Vagina (tissue), 2 donors: Measurements from ENCODE around the gene VWF.
"Not testable (repeated sequence)": the region's sequence is repeated elsewhere in the genome, so short reads cannot be mapped to it uniquely, and the experiment has no call there.

Source experiments
- POLR2A ChIP-seq, 2 donors: fragments of 450-650 bp; IDR thresholded peaks; one replicate each; pipeline ENCODE4 v1.6.1; 2017; ENCODE audit warnings: antibody characterized with exemption in 2 of 2, mild to moderate bottlenecking in 2 of 2, moderate library complexity in 2 of 2
- POLR2AphosphoS5 ChIP-seq, 2 donors: sonication (generic); formaldehyde crosslinking; IDR thresholded peaks; one replicate each; pipeline ENCODE4 v1.9.0; 2017; ENCODE audit warnings: antibody characterized with exemption in 2 of 2, mild to moderate bottlenecking in 2 of 2, low read depth in 1 of 2; ENCODE audit not compliant: insufficient read depth in 1 of 2
- TF ChIP-seq, protein P1 (sequence below), 3 experiments: fragments of 450-650 bp in 2 of 3; fragments of 200-600 bp in 1 of 3; sonication (generic) in 1 of 3; IDR thresholded peaks; one replicate each; pipeline ENCODE4 v1.5.1; 2017 to 2019; ENCODE audit warnings: antibody characterized with exemption in 3 of 3, mild to moderate bottlenecking in 2 of 3, moderate library complexity in 2 of 3

DNA sequence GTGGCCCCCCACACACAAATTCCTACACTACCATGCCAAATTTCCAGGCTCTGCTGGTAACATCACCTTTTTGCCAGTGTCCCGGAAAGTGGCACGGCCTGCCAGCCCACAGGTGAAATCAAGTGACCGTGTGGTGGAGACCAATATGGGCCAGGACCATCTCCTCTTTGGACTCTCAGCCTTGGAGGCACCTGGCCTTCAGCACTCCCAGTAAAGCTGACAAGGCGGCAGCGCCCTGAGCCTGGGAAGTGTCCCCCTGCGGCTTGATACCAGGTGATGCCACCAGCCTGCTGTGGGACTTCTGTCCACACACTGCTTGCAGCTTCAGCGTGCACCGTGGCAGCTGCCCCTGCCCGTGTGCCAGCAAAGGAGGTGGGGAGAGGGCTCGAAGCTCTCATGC is 104.0 kb downstream of the VWF start:
- TF ChIP-seq, protein P1, sequence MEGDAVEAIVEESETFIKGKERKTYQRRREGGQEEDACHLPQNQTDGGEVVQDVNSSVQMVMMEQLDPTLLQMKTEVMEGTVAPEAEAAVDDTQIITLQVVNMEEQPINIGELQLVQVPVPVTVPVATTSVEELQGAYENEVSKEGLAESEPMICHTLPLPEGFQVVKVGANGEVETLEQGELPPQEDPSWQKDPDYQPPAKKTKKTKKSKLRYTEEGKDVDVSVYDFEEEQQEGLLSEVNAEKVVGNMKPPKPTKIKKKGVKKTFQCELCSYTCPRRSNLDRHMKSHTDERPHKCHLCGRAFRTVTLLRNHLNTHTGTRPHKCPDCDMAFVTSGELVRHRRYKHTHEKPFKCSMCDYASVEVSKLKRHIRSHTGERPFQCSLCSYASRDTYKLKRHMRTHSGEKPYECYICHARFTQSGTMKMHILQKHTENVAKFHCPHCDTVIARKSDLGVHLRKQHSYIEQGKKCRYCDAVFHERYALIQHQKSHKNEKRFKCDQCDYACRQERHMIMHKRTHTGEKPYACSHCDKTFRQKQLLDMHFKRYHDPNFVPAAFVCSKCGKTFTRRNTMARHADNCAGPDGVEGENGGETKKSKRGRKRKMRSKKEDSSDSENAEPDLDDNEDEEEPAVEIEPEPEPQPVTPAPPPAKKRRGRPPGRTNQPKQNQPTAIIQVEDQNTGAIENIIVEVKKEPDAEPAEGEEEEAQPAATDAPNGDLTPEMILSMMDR (IDR thresholded peaks at IDR 0.05), result not testable (repeated sequence)
- TF ChIP-seq POLR2A (IDR thresholded peaks at IDR 0.05); POLR2AphosphoS5 (IDR thresholded peaks at IDR 0.05; ENCODE audit: insufficient read depth in 1 of 2, low read depth in 1 of 2): not testable (repeated sequence)
